Measurements from ENCODE around the gene MAGI2. TPM values are rescaled to one million over a fixed set of nuclear protein-coding genes. Genes with fewer than 3 reads are reported as not detected.

MAGI2 gene
- total RNA-seq, 1 donor from 2014 or later = 5.4 TPM

- no peak for FAIRE-seq
- no peak overlapping the region for H3K27ac Mint-ChIP-seq (ENCODE audit: unreplicated experiment)
- no peak overlapping the region for H3K4me3 ChIP-seq (ENCODE audit: insufficient read depth, low read depth, low read length)
- H3K36me3 Mint-ChIP-seq (ENCODE audit: low read depth, unreplicated experiment) = no peaks in the 10 kb centered on the region
- no peaks in the 10 kb centered on the region for H3K36me3 ChIP-seq (ENCODE audit: insufficient read depth, low read length)
- H3K4me1 Mint-ChIP-seq (ENCODE audit: low read depth, unreplicated experiment) = no peaks in the 10 kb centered on the region
- no peak overlapping the region for H3K27ac ChIP-seq (ENCODE audit: low read depth, low read length)
- H3K79me2 ChIP-seq (ENCODE audit: insufficient read depth, low read length) = no peaks in the 10 kb centered on the region
- H3K27me3 ChIP-seq (ENCODE audit: insufficient read depth, low read length) = no peaks in the 10 kb centered on the region
- H4K20me1 ChIP-seq (ENCODE audit: insufficient read depth, low read length) = no peaks in the 10 kb centered on the region
- H3K9me3 Mint-ChIP-seq (ENCODE audit: unreplicated experiment) = no peaks in the 10 kb centered on the region
- no peak overlapping the region for H2AFZ ChIP-seq (ENCODE audit: low read depth, low read length)
- TF ChIP-seq EZH2 (IDR thresholded peaks at IDR 0.05; ENCODE audit: insufficient read depth, low read length) = no peak
- TF ChIP-seq CTCF (IDR thresholded peaks at IDR 0.05; ENCODE audit: insufficient read depth, low read depth, low read length) = no peak
- no peaks in the 10 kb centered on the region for H3K27me3 Mint-ChIP-seq (ENCODE audit: low read depth, unreplicated experiment)
- H3K4me3 Mint-ChIP-seq (ENCODE audit: unreplicated experiment) = no peak overlapping the region
- DNase-seq (ENCODE audit: low read depth) = peak; percentile 6
- H3K4me2 ChIP-seq (ENCODE audit: low read length) = no peak overlapping the region
- H3K9ac ChIP-seq (ENCODE audit: low read length) = no peak overlapping the region
- no peaks in the 10 kb centered on the region for H3K4me1 ChIP-seq (ENCODE audit: insufficient read depth, low read length)
- H3K9me3 ChIP-seq (ENCODE audit: insufficient read depth, low read depth, low read length) = no peaks in the 10 kb centered on the region
These were observed 675.6 kb downstream of the MAGI2 start for GRCh38 chr7:78777829-78778228.

- Histone ChIP-seq H3K27me3 (ENCODE audit: insufficient read depth, low read length) (no peaks in the 10 kb centered on the region), H3K4me3 (ENCODE audit: insufficient read depth, low read depth, low read length) (peak overlapping the region; percentile 56), H3K79me2 (ENCODE audit: insufficient read depth, low read length) (no peaks in the 10 kb centered on the region), H3K9me3 (ENCODE audit: insufficient read depth, low read depth, low read length) (no peaks in the 10 kb centered on the region), H2AFZ (ENCODE audit: low read depth, low read length) (peak overlapping the region; percentile 67), H3K27ac (ENCODE audit: low read depth, low read length) (no peak overlapping the region), H3K9ac (ENCODE audit: low read length) (peak overlapping the region; percentile 58), H3K36me3 (ENCODE audit: insufficient read depth, low read length) (no peaks in the 10 kb centered on the region), H4K20me1 (ENCODE audit: insufficient read depth, low read length) (no peaks in the 10 kb centered on the region), H3K4me2 (ENCODE audit: low read length) (peak overlapping the region; percentile 89), H3K4me1 (ENCODE audit: insufficient read depth, low read length) (no peaks in the 10 kb centered on the region)
- Mint-ChIP-seq H3K27me3 (ENCODE audit: low read depth, unreplicated experiment) (peaks cover 2% of the 10 kb centered on the region), H3K9me3 (ENCODE audit: unreplicated experiment) (no peaks in the 10 kb centered on the region), H3K4me1 (ENCODE audit: low read depth, unreplicated experiment) (peaks cover 8% of the 10 kb centered on the region), H3K27ac (ENCODE audit: unreplicated experiment) (no peak overlapping the region), H3K4me3 (ENCODE audit: unreplicated experiment) (peak overlapping the region; percentile 86), H3K36me3 (ENCODE audit: low read depth, unreplicated experiment) (no peaks in the 10 kb centered on the region)
- FAIRE-seq (peak; percentile 9), DNase-seq (ENCODE audit: low read depth) (peak; percentile 10)
- TF ChIP-seq CTCF (IDR thresholded peaks at IDR 0.05; ENCODE audit: insufficient read depth, low read depth, low read length) (no peak), EZH2 (IDR thresholded peaks at IDR 0.05; ENCODE audit: insufficient read depth, low read length) (no peak)
These were observed 682.8 kb downstream of the MAGI2 start for GRCh38 chr7:78770422-78771410.

Measured in astrocyte (in vitro differentiated cells and primary cell).